DMS53 treated with DMSO at 0.1 percent for 48 hours (cell line): Measurements from ENCODE around the gene ANTXR1.

Experiments used
- DNase-seq: peaks from one replicate; lab custom pipeline; 2025; ENCODE audit not compliant: unreplicated experiment; lab: John Stamatoyannopoulos, UW

ANTXR1 gene

DNA sequence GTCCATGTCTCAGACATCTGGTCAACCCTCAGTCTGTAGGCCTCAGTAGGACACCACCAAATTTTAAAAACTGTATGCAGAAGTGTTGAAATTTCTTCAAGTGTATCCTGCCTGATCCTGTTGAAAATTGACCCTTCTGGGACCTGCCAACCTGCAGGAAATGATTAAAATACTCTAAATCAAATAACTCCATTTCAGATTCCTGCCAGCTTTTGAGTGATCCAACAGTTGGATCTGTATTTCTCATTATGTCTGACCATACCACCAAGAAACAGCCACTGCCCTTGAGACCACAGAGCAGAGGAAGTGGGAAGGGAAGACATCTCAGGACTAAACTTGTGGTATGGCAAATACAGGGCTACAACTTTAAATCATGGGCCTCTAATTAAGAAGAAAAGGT, 113.4 kb downstream of the ANTXR1 start:
- DNase-seq, result no peak

DNA sequence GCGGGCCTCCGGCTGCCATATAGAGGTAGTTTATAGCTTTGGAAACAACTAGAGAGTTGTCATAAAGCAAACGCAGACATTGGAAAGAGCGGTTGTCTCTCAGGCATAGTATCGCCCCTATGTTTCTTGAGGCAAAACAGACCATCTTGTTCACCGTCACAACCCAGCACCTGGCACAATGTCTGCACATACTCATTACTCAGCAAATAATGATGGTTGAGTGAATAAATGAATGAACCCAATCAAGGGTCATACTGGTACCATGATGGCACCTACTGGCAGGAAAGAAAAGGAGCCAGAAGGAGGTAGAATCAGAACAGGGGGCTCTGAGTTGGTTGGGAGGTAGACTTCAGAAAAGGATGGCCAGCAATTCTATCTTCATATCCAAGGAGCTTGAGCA, 118.5 kb downstream of the ANTXR1 start:
- DNase-seq, result no peak

DNA sequence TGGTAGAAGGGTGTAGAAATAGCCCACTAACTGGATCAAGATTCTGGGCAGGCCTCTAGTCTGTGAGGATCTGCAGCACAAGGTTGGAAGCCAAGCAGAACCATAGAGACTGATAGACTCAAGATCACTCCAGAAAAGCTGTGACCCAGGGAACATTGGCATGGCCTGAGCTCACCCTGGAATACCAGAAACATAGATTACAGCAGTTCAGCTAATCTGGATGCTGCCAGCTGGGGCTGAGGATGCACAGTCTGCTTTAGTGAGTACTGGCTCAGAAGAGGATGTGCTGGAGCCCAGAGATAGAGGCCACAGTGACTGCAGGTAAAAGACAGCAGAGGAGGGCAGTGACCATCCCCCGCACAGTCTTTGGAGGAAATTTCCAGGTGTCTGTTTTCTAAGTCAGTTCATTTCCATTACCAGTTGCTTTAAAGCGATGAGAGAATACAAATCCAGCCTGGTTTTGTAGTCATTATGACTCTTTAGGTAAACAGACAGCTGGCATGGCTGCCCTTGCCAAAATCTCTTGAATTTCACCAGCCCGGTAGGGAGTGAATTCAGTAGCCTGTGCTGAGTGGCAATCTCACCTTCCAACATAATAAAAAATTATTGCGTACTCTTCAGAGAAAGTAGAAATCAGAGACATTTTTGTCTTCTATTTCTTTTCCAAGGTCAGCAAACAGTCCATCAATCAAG, 119.2 kb downstream of the ANTXR1 start:
- no peak for DNase-seq

DNA sequence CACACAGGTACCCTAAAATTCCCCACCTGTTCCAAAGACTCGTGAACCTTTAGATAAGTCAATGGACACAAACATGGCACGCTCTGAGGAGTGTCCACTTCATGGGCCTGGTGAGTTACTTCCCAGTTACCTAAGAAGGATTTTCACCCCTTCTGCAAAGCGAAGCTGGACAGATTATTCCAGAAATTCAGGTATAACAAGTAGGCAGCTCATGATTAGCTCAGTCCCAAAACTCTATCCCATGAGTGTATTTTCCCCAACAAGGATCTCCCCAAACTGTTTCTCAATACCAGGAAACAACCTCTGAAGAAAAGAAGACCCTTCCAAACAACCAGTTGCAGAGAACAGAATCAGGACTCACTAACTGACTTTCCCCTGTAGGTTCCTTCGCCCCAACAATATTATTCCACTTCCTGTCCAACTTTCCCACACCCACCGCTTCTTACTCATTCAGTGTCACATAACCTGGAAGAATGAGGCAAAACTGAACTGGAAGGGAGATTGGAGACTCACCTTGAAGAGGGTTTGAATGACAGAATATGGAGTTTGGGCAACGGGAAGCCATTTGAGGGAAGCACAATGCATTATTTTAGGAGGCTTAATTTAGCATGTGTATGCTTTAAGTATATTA, 120.1 kb downstream of the ANTXR1 start:
- no peak for DNase-seq

DNA sequence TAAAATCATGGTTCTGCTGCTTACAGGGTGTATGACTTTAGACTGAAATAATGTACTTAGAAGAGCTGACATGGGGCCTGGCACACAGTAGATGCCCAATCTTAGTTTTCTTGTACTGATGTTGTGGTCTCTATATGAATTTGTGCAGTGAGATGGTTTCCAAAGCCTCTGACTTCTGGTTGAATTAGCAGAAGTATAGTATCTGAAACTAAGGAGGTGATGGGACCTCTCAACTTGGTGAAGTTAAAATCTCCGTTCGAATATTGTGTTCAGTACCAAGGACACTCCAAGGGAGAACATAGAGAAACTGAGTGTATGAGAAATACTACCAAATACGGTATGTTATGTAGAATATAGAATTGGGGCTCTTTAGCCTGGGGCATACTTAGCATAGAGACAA, 120.9 kb downstream of the ANTXR1 start:
- DNase-seq, result no peak

DNA sequence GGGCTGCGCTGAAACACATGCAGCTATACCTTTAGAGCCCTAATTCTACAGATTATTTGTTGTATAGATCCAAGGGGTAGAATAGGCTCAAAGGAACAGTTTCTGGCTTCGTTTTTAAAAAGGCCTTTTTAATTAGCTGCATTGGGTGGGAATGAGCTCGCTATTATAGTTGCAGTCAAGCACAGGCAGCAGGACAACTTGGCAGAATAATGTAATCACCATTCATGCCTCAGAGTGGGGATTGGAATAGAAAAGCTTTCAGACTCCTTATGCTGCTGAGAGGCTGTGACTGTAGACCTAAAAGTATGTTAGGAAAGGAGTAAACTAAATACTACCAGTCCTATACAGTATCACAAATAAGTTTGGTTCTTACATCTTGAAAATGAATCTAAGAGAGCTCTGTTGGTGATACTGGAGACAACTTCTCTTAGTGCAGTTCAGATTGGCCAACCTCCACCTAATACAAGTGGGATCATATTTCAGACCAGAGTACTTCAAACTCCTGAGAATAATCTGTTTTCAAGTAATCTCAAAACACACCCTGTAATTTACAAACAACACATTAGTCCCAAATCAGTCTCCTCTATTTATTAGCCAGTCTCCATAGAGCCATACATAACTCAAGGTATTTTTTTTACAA, 121.4 kb downstream of the ANTXR1 start:
- DNase-seq, result no peak

DNA sequence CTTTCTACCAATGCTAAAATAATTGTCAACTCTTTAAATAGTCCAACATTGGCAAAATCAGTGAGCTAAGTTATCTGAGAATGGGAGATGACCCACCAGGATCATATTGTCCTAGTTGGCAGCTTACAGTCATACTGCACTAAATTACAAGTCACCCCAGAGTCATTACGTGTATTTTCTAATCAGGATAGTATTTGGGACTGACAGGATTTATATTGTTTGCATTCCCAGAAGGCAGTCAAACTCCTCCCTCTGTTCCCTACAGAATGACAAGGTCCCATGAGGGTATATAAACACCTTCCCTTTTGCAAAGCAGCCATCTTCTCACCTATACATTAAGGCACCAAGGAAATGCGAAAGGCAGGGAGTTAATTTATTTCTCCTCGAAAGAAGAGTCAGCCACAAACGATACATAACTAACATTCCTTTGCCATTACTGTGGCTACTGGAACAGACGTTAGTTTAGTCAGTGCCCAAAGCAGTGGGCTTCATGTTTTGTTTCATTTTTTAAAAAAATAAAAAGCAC, 125.3 kb downstream of the ANTXR1 start:
- DNase-seq, result no peak

DNA sequence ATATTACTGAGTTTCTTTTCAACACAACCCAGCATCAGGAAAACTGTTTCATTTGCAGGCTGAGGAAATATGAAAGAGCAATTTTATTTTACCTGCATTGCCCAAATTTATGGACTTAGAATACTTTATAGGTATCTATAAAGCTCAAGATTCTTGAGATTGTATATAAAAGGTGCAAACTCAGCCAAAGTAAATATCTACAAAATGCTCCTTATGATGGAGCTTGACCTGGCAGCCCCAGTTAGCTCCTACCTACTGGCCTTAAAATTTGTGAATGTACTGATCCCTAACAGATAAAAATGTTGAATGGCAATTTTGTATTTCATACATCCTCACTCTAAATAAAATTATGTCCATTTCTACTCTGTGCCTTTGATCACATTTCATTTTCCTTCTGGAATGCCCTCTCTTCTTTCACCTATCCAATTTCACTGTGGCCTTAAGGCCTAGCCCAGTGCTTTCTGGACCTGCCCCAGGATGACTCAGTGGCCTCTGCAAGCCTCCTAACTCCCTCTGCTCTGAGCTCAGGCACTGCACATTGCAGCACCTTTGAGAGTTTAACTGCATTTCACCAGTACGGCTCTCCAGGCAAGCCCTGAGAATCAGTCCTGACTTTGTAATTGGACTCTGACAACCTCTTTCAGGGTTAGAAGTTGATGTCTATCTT, 125.9 kb downstream of the ANTXR1 start:
- DNase-seq, result no peak

DNA sequence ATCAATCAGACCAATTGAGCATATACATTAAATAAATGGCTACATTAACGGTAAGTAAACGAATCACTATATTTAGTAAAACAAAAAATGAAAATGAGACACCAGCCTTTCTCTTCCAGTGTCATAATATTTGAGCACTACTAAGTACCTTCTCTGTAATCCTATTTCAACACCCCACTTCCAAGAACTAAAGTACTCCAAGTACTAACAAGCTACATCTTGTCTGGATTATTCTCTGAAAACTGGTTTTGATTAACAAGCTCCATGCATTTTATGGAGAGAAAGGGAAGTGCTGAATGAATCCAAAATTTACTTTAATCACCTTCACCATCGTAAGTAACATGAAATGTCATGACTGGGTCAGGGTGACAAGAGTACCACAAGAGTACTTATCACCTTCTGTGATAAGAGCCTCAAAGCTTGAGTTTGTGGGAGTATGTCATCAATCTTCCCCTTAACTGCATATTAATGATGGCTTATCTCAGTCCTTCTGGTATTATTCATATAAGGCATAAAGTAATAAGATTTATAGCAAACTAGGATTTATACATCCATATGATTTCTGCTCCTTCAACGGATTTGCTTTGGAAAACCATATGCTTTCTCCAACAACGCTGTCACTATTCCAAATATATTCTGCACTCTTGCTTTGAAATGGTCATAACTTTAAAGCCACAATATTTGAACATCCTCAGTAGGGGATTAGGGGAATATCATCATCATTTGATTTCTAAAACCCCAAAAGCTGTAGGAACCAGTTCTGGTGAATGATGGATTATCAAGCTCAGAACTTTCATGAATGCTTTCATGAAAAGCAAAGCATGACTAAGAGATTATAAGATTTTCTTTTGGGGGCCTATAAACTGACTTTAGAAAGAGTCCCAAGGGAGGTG, 127.0 kb downstream of the ANTXR1 start:
- DNase-seq, result no peak

DNA sequence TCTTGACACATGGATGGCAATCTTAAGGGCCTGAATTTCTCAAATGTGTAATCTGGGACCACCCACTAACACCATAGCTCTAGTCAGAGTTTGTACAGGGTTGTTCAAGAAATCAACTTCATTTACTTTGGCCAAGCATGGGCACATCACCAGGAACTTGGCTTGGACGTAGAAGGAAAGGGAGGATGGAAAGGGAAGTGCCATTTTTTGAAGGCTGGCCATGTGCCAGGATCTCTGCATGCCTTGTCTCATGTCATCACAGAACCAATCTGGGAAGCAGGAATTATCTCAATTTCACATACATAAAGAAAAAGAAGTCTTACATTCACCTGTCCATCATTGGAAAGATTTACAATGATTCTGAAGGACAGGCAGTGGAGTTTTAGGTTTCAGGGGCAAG, 128.1 kb downstream of the ANTXR1 start:
- no peak for DNase-seq

DNA sequence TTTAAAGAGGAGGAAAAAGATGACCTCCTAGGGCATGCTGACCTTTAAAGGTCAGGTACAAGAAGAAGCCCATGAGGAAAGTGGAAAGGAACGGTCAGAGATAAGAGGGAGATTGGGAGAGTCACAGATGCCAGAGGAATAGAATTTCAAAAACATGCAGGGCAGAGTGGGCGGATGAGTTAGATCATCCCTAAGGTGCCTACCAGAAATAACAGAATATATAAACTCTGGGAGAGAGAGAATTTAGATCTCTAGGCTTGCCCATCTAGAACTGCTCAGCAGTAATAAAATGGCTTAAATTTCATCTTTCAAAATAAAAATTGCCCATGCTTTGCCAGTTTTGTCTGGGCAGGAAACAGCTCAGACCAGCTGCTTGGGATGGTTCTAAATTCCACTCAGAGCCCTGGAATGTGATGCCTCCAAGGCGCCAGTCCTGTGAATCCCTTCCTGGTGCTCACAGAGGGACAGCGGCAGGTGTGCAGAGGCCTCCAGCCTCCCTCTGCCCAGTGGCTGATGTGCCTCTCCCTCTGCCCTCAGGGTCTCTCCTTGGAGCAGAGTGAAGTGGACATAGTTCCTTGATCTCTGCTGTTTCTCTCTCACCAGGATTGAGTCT, 130.9 kb downstream of the ANTXR1 start:
- no peak for DNase-seq

DNA sequence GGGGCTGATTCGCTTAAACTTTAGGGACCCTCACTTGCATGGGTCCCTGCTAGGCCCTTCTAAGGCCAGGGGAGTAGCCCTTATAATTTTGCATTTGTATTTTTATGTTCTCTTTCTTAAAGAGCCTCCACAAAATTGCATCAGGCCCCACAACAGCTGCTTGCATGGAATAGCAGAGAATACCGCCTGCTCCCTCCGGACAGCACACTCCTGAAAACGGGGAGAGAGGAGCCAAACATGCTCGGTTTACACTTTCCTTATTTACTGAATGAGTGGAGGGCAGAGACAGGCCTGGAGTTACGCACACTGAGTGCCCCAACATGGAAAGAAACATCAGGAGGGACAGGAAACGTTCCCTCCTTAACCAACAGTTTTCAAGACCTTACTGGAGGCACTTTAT, 132.2 kb downstream of the ANTXR1 start:
- no peak for DNase-seq

DNA sequence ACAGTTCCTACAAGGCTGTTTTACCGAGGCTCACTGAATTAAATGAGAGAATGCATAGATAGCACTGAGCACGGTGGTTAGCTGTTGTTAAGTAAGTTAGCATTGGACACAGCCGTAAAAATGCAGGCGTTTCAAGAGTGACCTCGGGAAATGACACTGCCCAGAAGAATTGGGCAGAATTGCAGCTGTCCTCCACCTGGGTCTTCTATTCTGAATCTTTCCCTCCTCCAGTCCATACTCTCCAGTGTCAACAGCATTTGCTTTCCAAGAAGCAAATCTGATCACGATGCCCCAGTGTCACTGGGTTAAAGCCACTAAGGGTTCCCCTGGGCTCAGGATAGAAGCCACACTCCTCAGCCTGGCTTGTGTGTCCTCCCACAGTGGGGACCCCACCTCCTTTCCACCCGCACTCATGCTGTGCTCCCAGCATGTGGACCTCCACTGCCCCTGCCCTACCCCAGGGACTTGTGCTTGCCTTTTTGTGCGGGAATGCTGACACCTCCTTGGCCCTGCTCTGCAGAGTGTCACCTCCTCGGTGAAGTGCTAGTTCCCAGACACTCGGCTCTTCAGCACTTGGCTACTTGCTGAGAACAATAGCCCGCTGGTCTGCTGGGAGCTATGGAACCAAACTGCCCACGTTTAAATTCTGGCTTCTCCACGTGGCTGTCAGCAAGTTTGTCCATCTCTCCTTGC, 135.0 kb downstream of the ANTXR1 start:
- no peak for DNase-seq

DNA sequence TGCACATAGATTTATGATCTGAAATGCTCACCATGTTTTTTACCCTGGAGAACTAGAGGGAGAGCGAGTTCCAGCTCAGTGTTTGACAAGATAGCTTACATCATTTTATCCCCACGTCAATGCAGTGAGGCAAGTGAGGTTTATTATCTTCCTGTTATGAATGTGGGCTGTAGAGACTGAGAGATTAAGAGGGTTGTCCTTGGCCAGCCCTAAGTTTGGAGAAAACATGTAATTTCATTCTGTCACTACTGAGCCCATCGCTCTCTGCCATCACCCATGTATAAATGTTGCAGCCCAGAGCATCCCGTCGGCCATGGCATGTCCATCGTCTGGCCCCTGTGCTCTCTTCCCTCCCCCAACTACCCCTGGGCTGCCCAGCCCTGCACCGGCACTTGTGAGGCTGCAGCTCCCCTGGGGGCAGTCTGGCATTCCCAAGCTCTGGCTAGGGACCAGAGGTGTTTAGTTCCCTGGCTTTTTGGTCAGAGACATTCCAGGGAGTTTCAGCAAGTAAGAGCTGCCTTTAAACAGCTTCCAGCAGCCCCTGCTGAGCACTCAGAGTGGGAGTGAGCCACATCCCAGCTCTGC, 136.7 kb downstream of the ANTXR1 start:
- no peak for DNase-seq

DNA sequence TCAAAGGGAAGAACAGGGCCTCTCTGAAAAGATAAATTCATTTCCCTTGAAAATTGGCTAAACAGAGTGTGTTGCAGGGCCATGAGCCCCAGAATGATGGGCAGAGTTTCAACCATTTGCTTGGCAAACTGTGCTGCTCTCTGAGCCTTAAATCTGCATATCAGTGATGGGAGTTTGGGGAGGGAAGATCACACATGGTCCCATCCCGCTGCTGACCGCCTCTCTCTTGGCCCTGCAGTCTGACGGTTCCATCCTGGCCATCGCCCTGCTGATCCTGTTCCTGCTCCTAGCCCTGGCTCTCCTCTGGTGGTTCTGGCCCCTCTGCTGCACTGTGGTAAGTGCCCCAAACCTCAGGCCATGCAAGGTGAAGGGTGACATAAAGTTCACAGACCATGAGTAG, 139.0 kb downstream of the ANTXR1 start:
- DNase-seq, result no peak

DNA sequence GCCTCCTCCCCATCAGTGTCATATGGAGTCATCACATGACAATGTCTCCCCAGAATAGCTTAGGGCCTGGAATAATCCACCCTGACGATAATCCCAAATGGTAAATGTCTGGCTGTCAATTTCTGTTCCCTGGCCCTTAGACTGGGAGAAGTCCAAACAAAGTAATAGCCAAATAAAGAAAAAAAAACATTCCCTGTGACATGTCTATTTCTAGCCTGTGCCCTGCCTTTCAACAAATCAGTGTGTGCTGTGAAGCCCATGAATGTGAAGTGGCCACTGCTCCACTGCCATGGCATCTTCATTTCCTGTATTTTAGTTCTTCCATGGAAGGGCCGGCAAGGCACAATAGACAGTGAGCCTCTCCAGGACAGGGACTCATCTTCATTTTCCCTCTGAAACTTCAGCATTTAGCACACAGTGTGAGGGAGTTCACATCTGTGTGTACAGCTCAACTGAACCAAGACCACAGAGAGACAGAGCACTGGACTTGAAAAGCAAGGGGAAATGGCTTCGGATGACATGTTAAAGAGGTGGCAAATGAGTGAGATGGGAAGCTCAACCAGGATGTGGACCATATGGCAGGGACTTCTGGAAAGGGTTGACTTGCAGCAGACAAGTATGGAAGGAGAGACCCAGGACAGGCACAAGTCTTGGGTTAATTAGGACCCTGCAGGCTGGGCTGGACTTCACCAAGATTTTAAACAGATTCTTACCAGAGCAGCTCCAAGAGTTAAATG, 140.0 kb downstream of the ANTXR1 start:
- DNase-seq, result no peak

DNA sequence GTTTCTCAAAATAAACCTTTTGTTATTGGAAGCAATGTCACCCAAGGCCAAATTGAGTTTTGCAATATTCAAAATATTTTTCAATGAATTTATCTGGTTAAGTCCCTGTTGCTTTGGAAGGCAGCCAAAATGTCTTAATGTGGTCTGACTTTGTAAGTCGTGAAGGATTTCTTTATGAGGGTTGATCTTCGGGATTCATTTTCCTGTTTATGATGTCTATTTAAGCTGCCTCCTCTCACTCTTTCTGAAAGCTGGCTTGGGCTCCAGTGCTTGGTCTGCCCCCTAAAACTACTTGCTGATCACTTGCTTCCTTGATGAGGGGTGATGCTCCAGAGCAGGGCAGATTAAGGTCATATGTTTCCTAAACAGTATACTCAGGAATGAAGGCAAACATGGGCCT, 141.1 kb downstream of the ANTXR1 start:
- DNase-seq, result no peak

DNA sequence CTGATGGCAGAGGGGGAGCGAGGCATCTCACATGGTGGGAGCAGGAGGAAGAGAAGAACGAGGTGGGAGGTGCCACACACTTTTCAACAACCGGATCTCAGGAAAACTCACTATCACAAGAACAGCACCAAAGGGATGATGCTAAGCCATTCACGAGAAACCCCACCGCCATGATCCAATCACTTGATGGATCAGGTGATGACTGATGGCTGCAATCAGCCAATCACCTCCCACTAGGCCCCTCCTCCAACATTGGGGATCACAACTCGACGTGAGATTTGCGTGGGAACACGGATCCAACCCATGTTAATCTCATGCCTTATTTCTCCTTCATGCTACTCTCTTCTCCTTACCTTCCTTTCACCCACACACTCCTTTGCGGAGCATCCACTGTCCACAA, 143.6 kb downstream of the ANTXR1 start:
- no peak for DNase-seq

DNA sequence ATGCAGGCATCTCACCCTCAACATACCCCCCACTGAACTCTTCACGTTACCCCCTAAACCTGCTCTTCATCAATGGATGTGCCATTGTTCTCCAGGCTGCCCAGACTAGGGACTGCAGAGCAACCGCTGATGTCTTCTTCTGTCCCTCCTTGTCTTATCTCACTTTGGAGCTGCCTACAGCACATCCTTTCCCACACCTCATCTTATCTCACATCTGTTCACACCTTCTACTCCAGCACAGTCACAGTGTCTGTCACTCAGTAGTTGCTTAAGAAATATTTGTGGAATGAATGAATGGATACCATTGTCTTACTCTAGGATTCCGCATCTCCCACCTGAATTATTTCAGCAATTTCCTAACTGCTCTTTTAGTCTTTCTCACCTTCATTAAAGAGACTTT, 144.5 kb downstream of the ANTXR1 start:
- no peak for DNase-seq
